ENCODE results near the gene JMJD4.

- TF ChIP-seq STAG1 (CRISPR knock-in tag; IDR thresholded peaks at IDR 0.05; ENCODE audit: borderline replicate concordance) (no peak), CTCF (IDR thresholded peaks at IDR 0.05 in 2 of 3, conservative IDR thresholded peaks at IDR 0.05 in 1 of 3; ENCODE audit: insufficient read depth in 2 of 3, low read depth in 1 of 3, low read length in 3 of 3) (no peak), ZBTB8A (IDR thresholded peaks at IDR 0.05; ENCODE audit: partially characterized antibody) (no peak), CEBPG (CRISPR knock-in tag; IDR thresholded peaks at IDR 0.05) (no peak), CEBPG (tag; conservative IDR thresholded peaks at IDR 0.05 in 1 of 2, IDR thresholded peaks at IDR 0.05 in 1 of 2) (no peak), EP400 (IDR thresholded peaks at IDR 0.05) (no peak), EHMT2 (IDR thresholded peaks at IDR 0.05) (no peak), RBBP5 (IDR thresholded peaks at IDR 0.05; ENCODE audit: borderline replicate concordance, insufficient read depth, low read length, poor library complexity, severe bottlenecking) (no peak), GATA2 (CRISPR knock-in tag; IDR thresholded peaks at IDR 0.05) (no peak)
Observed at GRCh38 chr1:227768125-227768439, 33.0 kb upstream of the JMJD4 start.
